Testis (tissue), 2 donors: ENCODE measurements around the gene EPHA6.

Experiments used
- CTCF ChIP-seq, 3 experiments: fragments of 450-650 bp in 2 of 3; fragments of 200-600 bp in 1 of 3; sonication (generic) in 1 of 3; IDR thresholded peaks; one replicate each; pipeline ENCODE4 v1.5.1; 2016 to 2019; ENCODE audit warnings: antibody characterized with exemption in 3 of 3, mild to moderate bottlenecking in 2 of 3, moderate library complexity in 1 of 3
- POLR2A ChIP-seq: fragments of 450-650 bp; IDR thresholded peaks from one replicate; pipeline ENCODE4 v1.6.1; 2017; ENCODE audit warnings: antibody characterized with exemption, mild to moderate bottlenecking, moderate library complexity

GRCh38 chr3:96961576-96961975 is 147.2 kb downstream of the EPHA6 start:
- TF ChIP-seq CTCF (IDR thresholded peaks at IDR 0.05) (no peak), POLR2A (no peak)
